ENCODE results near the gene SHF.
A peak's percentile ranks its signal among the peaks of the same experiment; 100 is the strongest.

The SHF gene

DNA sequence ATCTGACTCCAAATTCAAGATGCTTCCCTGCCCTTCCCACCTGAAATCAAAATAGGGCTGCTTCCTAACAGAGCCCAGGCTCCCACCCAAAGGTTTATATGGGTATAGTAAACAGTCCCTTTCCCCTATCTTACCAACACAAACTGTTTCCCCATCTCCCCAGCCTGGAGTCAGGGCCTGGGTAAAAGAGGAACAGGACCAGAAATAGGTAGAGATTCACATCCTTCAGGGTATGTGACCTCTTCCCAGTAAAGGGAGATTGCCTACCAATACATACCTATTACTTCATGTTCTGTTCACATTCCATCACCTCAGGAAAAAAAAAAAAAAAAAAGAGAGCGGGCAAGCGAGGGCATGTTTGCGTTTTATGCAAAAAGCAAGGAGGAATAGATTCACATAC, 9.7 kb upstream of the SHF start:
- Histone ChIP-seq H3K4me3 (ENCODE audit: low read length) (peak overlapping the region; percentile 94; the same call in 1 of the 2 replicates), H3K4me1 (ENCODE audit: insufficient read depth, low read length) (no peaks in the 10 kb centered on the region; the same call in 1 of the 2 replicates), H3K9ac (ENCODE audit: low read depth, low read length) (no peak overlapping the region), H3K9me3 (ENCODE audit: insufficient read depth, low read depth, low read length) (no peaks in the 10 kb centered on the region), H3K27ac (ENCODE audit: low read length) (no peak overlapping the region), H3K36me3 (ENCODE audit: insufficient read depth, low read depth, low read length) (no peaks in the 10 kb centered on the region), H3K27me3 (ENCODE audit: insufficient read depth, low read length) (peaks cover 7% of the 10 kb centered on the region; the same call in 1 of the 2 replicates)

DNA sequence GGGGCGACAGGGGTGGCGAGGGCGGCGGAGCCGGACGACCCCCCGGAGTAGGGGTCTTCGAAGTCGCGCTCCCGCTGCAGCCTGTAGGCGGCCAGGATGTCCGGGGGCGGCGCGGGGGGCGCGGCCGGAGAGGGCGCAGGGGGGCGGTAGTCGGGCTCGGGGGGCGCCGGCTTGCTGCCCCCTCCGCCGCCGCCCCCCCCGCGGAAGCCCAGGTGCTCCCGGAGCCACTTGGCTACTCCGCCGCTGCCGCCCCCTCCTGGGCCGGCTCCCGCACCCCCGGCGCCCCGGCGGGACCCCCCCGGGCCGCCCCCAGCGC, 230 bp downstream of the SHF start:
- no peak overlapping the region for H3K27ac ChIP-seq (ENCODE audit: low read length)
- peak overlapping the region; percentile 70; the same call in 1 of the 2 replicates for H3K9ac ChIP-seq (ENCODE audit: low read depth, low read length)
- peaks cover 49% of the 10 kb centered on the region for H3K27me3 ChIP-seq (ENCODE audit: insufficient read depth, low read length)
- no peaks in the 10 kb centered on the region for H3K36me3 ChIP-seq (ENCODE audit: insufficient read depth, low read depth, low read length)
- H3K4me3 ChIP-seq (ENCODE audit: low read length), result peak overlapping the region; percentile 67; the same call in 1 of the 2 replicates
- peaks cover 28% of the 10 kb centered on the region for H3K4me1 ChIP-seq (ENCODE audit: insufficient read depth, low read length)
- H3K9me3 ChIP-seq (ENCODE audit: insufficient read depth, low read depth, low read length), result no peaks in the 10 kb centered on the region

DNA sequence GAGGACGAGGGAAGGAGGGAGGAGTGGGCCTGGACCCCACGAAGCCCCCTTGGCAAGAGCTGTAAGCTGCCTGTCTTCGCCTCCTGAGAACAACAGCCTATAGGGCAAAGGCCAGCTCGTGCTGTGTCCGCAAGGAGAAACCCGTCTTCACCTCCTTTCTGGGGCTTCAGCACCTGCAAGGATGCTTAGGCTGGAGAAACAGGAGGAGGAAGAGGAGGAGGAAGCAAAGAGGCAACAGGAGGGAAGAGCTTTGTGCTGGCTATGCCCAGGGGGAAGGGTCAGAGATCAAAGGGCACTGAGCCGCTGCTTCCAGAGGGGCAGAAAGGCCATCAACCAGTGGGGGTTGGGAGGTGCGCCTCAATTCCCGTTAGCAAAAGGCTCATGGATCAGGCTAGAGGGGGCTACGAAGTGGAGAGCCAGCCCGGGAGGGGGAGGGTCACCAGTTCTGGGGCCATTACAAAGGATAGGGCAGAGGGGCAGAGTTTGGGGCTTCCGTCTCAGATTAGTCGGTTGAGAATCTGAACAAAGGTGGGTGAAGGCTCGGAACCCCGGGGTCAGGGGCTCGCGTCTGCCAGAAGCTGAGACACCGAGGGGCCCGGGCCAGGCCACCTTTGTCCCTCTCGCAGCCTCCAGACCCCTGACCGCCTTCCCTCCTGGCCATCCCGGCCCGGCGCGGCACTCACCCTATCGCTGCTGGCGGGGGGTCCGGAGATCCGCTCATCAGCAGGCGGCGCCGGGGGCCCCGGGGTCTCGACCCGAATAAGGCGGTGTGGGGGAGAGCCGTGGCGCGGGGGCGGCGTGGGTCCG, 792 bp downstream of the SHF start:
- peak overlapping the region; percentile 70; the same call in 1 of the 2 replicates for H3K9ac ChIP-seq (ENCODE audit: low read depth, low read length)
- H3K36me3 ChIP-seq (ENCODE audit: insufficient read depth, low read depth, low read length), result no peaks in the 10 kb centered on the region
- peaks cover 34% of the 10 kb centered on the region for H3K4me1 ChIP-seq (ENCODE audit: insufficient read depth, low read length)
- peak overlapping the region; percentile 67 for H3K4me3 ChIP-seq (ENCODE audit: low read length)
- H3K27ac ChIP-seq (ENCODE audit: low read length), result no peak overlapping the region
- peaks cover 49% of the 10 kb centered on the region for H3K27me3 ChIP-seq (ENCODE audit: insufficient read depth, low read length)
- no peaks in the 10 kb centered on the region for H3K9me3 ChIP-seq (ENCODE audit: insufficient read depth, low read depth, low read length)

GRCh38 chr15:45185903-45186770, 1.6 kb downstream of the SHF start:
- Histone ChIP-seq H3K36me3 (ENCODE audit: insufficient read depth, low read depth, low read length) (no peaks in the 10 kb centered on the region), H3K9me3 (ENCODE audit: insufficient read depth, low read depth, low read length) (no peaks in the 10 kb centered on the region), H3K27ac (ENCODE audit: low read length) (no peak overlapping the region), H3K4me1 (ENCODE audit: insufficient read depth, low read length) (peaks cover 36% of the 10 kb centered on the region), H3K27me3 (ENCODE audit: insufficient read depth, low read length) (peaks cover 44% of the 10 kb centered on the region), H3K9ac (ENCODE audit: low read depth, low read length) (peak overlapping the region; percentile 70; the same call in 1 of the 2 replicates), H3K4me3 (ENCODE audit: low read length) (peak overlapping the region; percentile 67)

- no peak overlapping the region for H3K4me3 ChIP-seq (ENCODE audit: low read length)
- no peak overlapping the region for H3K27ac ChIP-seq (ENCODE audit: low read length)
- H3K9ac ChIP-seq (ENCODE audit: low read depth, low read length), result no peak overlapping the region
- H3K36me3 ChIP-seq (ENCODE audit: insufficient read depth, low read depth, low read length), result no peaks in the 10 kb centered on the region
- no peaks in the 10 kb centered on the region for H3K9me3 ChIP-seq (ENCODE audit: insufficient read depth, low read depth, low read length)
- peaks cover 38% of the 10 kb centered on the region for H3K27me3 ChIP-seq (ENCODE audit: insufficient read depth, low read length)
- peaks cover 36% of the 10 kb centered on the region for H3K4me1 ChIP-seq (ENCODE audit: insufficient read depth, low read length)
These were observed 2.5 kb downstream of the SHF start for GRCh38 chr15:45185069-45185779.

DNA sequence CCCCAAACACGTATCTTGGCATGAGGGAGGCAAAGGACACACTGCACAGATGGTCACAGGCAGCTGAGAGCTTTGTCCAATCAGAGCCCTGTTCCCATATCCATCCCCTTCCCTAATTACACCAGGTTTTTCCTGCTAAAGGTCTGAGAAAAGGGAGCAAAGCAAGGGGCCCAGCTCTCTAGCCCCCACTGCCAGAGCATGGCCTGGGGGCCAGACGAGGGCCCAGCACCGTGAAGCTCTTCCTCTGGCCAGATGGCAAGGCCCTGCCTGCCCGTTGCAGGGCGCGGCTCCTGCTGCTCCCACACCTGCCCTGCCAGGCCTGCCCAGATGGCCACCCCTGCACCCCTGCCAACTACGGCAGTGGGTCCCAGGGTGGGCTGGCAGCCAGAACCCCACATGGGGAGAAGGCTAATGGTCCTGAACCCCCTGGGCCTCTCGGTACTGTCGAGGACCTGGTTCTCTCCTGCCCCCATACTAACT, 3.2 kb downstream of the SHF start:
- H3K27me3 ChIP-seq (ENCODE audit: insufficient read depth, low read length), result peaks cover 32% of the 10 kb centered on the region
- peaks cover 36% of the 10 kb centered on the region for H3K4me1 ChIP-seq (ENCODE audit: insufficient read depth, low read length)
- H3K9me3 ChIP-seq (ENCODE audit: insufficient read depth, low read depth, low read length), result no peaks in the 10 kb centered on the region
- no peaks in the 10 kb centered on the region for H3K36me3 ChIP-seq (ENCODE audit: insufficient read depth, low read depth, low read length)
- no peak overlapping the region for H3K27ac ChIP-seq (ENCODE audit: low read length)
- H3K9ac ChIP-seq (ENCODE audit: low read depth, low read length), result no peak overlapping the region
- H3K4me3 ChIP-seq (ENCODE audit: low read length), result no peak overlapping the region

DNA sequence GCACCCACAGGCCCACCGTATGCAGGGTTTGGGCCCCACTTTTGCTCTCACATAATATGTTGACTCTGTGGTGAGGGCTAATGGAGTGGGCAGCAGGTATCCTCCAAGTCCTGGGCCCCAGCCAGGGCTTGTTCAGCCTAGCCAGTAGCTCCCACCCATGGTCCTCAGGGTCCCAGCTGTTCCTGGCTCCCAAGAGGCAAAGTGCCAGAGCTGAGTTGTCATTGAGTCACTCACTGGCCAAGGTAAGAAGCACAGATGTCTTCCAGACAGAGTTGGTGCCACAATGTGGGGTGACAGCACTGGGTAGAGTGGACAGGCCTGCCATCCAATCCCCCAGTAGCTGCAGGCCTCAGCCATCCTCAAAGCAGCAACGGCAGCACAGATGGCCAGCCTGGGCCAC, 4.3 kb downstream of the SHF start:
- Histone ChIP-seq H3K36me3 (ENCODE audit: insufficient read depth, low read depth, low read length) (no peaks in the 10 kb centered on the region), H3K27me3 (ENCODE audit: insufficient read depth, low read length) (peaks cover 21% of the 10 kb centered on the region), H3K9me3 (ENCODE audit: insufficient read depth, low read depth, low read length) (no peaks in the 10 kb centered on the region), H3K27ac (ENCODE audit: low read length) (peak overlapping the region; percentile 2), H3K4me3 (ENCODE audit: low read length) (0 out of 2 replicates have a peak overlapping the region, but pooled peaks have one; percentile 2), H3K9ac (ENCODE audit: low read depth, low read length) (no peak overlapping the region; the same call in 1 of the 2 replicates), H3K4me1 (ENCODE audit: insufficient read depth, low read length) (peaks cover 36% of the 10 kb centered on the region)

- H3K9me3 ChIP-seq (ENCODE audit: insufficient read depth, low read depth, low read length), result no peaks in the 10 kb centered on the region
- 0 out of 2 replicates have a peak, but pooled peaks cover 2% of the 10 kb centered on the region for H3K36me3 ChIP-seq (ENCODE audit: insufficient read depth, low read depth, low read length)
- peaks cover 16% of the 10 kb centered on the region for H3K27me3 ChIP-seq (ENCODE audit: insufficient read depth, low read length)
- peaks cover 36% of the 10 kb centered on the region for H3K4me1 ChIP-seq (ENCODE audit: insufficient read depth, low read length)
- no peak overlapping the region for H3K9ac ChIP-seq (ENCODE audit: low read depth, low read length)
- H3K4me3 ChIP-seq (ENCODE audit: low read length), result 0 out of 2 replicates have a peak overlapping the region, but pooled peaks have one; percentile 2
- peak overlapping the region; percentile 2 for H3K27ac ChIP-seq (ENCODE audit: low read length)
These were observed 4.8 kb downstream of the SHF start for GRCh38 chr15:45182996-45183395.

GRCh38 chr15:45181491-45182285, 6.1 kb downstream of the SHF start:
- H3K9ac ChIP-seq (ENCODE audit: low read depth, low read length), result no peak overlapping the region
- peaks cover 14% of the 10 kb centered on the region; the same call in 1 of the 2 replicates for H3K36me3 ChIP-seq (ENCODE audit: insufficient read depth, low read depth, low read length)
- H3K9me3 ChIP-seq (ENCODE audit: insufficient read depth, low read depth, low read length), result no peaks in the 10 kb centered on the region
- H3K27ac ChIP-seq (ENCODE audit: low read length), result no peak overlapping the region
- peaks cover 10% of the 10 kb centered on the region for H3K27me3 ChIP-seq (ENCODE audit: insufficient read depth, low read length)
- peaks cover 36% of the 10 kb centered on the region for H3K4me1 ChIP-seq (ENCODE audit: insufficient read depth, low read length)
- H3K4me3 ChIP-seq (ENCODE audit: low read length), result no peak overlapping the region

DNA sequence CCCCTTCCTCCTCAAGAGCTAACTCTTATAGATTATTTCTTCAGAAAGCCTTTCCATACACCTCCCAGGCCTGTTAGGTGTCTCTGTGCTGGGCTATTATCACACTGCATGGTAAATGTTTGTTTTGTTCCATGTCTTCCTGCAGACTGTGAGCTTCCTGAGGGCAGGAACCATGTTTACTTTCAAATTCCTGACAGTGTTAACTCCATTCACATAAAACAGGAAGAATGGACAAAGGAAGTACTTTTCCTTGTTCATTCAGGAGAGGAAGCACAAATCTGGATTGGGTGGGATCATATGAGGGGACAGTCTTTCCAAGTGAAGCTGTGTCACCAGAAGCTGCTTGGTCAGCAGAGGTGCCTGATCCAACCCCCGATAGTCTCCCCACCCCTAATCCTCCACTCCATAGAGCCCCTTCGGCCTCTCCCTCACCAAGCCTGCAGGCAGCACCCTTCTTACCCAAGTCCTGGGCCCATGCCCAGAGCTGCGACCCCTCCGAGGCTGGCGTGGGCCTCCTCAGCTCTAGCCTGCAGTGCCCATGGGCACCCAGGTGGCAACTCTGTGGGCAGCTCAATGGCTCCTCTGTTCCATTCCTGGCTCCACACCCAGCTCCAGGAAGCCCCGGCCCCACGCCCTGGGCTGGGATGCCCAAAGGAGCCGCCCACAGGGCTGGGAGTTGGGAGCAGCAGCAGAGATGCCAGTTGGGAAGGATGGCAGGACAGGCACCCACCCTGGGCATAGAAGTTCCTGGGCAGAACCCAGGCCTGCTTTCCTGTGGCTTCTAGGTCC, 6.9 kb downstream of the SHF start:
- Histone ChIP-seq H3K9ac (ENCODE audit: low read depth, low read length) (no peak overlapping the region), H3K4me1 (ENCODE audit: insufficient read depth, low read length) (peaks cover 30% of the 10 kb centered on the region), H3K27ac (ENCODE audit: low read length) (no peak overlapping the region), H3K9me3 (ENCODE audit: insufficient read depth, low read depth, low read length) (no peaks in the 10 kb centered on the region), H3K27me3 (ENCODE audit: insufficient read depth, low read length) (0 out of 2 replicates have a peak, but pooled peaks cover 2% of the 10 kb centered on the region), H3K4me3 (ENCODE audit: low read length) (no peak overlapping the region), H3K36me3 (ENCODE audit: insufficient read depth, low read depth, low read length) (peaks cover 22% of the 10 kb centered on the region)

Data from iPS-20b (cell line).